ENCODE measurements around the gene HSPB9. TPM values are rescaled to one million over a fixed set of nuclear protein-coding genes. Genes with fewer than 3 reads are reported as not detected.

The HSPB9 gene
- total RNA-seq, 1 donor from 2014 or later = 1.2 TPM

GRCh38 chr17:42160531-42160910 is 37.9 kb downstream of the HSPB9 start:
- no peak for DNase-seq (ENCODE audit: extremely low spot score in 2 of 2)
- no peaks in the 10 kb centered on the region for H3K36me3 ChIP-seq

DNA sequence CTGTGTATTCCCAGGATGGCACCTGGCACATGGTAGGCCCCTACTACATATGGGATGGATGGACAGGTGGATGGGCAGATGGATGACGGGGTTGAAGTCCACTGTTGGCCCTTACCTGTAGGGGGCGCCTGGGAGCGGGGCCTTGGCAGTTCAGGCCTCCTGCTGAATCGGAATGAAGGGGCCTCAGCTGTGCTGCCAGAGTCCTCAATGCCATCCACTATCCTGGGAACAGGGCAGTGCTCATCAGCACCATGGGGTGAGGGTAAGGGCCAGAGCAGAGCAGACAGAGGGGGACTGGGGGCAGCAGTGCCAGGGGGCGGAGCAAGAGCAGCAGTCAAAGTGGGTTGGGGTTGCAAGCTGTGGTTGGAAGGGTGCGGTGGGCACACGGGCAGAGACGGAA is 40.5 kb downstream of the HSPB9 start:
- no peak overlapping the region for H3K27ac ChIP-seq
- no peaks in the 10 kb centered on the region for H3K4me1 ChIP-seq
- no peaks in the 10 kb centered on the region for H3K9me3 ChIP-seq
- DNase-seq (ENCODE audit: extremely low spot score in 2 of 2) = no peak
- no peak overlapping the region for H3K4me3 ChIP-seq
- H3K27me3 ChIP-seq = no peaks in the 10 kb centered on the region
- intact Hi-C loops (cut with DNase I) = no loop called here
- H3K36me3 ChIP-seq = no peaks in the 10 kb centered on the region
- no peak for TF ChIP-seq POLR2AphosphoS5 (IDR thresholded peaks at IDR 0.05; ENCODE audit: insufficient read depth in 1 of 2, low read depth in 1 of 2)
- TF ChIP-seq, protein P1, sequence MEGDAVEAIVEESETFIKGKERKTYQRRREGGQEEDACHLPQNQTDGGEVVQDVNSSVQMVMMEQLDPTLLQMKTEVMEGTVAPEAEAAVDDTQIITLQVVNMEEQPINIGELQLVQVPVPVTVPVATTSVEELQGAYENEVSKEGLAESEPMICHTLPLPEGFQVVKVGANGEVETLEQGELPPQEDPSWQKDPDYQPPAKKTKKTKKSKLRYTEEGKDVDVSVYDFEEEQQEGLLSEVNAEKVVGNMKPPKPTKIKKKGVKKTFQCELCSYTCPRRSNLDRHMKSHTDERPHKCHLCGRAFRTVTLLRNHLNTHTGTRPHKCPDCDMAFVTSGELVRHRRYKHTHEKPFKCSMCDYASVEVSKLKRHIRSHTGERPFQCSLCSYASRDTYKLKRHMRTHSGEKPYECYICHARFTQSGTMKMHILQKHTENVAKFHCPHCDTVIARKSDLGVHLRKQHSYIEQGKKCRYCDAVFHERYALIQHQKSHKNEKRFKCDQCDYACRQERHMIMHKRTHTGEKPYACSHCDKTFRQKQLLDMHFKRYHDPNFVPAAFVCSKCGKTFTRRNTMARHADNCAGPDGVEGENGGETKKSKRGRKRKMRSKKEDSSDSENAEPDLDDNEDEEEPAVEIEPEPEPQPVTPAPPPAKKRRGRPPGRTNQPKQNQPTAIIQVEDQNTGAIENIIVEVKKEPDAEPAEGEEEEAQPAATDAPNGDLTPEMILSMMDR (IDR thresholded peaks at IDR 0.05) = no peak
- no peak for TF ChIP-seq POLR2A (IDR thresholded peaks at IDR 0.05)

More at GRCh38 chr17:42160531-42160910, 37.9 kb downstream of the HSPB9 start:
- peaks cover 3% of the 10 kb centered on the region for H3K4me1 ChIP-seq
- TF ChIP-seq, protein P1 (IDR thresholded peaks at IDR 0.05) = no peak
- no peaks in the 10 kb centered on the region for H3K27me3 ChIP-seq
- H3K27ac ChIP-seq = no peak overlapping the region
- no peaks in the 10 kb centered on the region for H3K9me3 ChIP-seq
- H3K4me3 ChIP-seq = no peak overlapping the region
- intact Hi-C loops (cut with DNase I) = no loop called here

- intact Hi-C loops (cut with DNase I) = no loop called here
- DNase-seq (ENCODE audit: extremely low spot score in 2 of 2) = no peak
- H3K27me3 ChIP-seq = no peaks in the 10 kb centered on the region
- no peak overlapping the region for H3K4me3 ChIP-seq
- no peaks in the 10 kb centered on the region for H3K36me3 ChIP-seq
- TF ChIP-seq, protein P1 (IDR thresholded peaks at IDR 0.05) = no peak
- TF ChIP-seq POLR2A (IDR thresholded peaks at IDR 0.05) = no peak
- TF ChIP-seq POLR2AphosphoS5 (IDR thresholded peaks at IDR 0.05; ENCODE audit: insufficient read depth in 1 of 2, low read depth in 1 of 2) = no peak
- no peak overlapping the region for H3K27ac ChIP-seq
- H3K9me3 ChIP-seq = no peaks in the 10 kb centered on the region
- no peaks in the 10 kb centered on the region for H3K4me1 ChIP-seq
These were observed 41.2 kb downstream of the HSPB9 start for GRCh38 chr17:42163696-42164407.

DNA sequence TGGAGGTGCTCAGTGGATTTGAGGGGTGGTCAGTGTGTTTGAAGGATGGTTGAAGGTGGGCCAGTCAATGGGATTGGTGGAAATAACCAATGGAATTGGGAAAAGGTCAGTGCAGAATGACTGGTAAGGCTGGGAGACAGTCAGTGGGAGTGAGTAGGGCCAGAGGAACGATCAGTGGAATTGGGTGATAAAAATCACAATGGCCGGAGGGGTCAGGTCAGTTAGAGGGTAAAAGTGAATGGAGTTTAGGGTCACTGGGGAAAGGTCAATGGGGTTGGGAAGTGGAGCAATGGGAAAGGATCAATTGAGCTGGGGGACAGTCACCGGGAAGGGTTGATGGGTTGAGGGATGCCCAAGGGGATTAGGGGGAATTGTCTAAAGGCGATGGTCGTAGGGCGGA is 43.1 kb downstream of the HSPB9 start:
- H3K27me3 ChIP-seq = no peaks in the 10 kb centered on the region
- H3K4me1 ChIP-seq = no peaks in the 10 kb centered on the region
- TF ChIP-seq POLR2AphosphoS5 (IDR thresholded peaks at IDR 0.05; ENCODE audit: insufficient read depth in 1 of 2, low read depth in 1 of 2) = no peak
- TF ChIP-seq, protein P1 (IDR thresholded peaks at IDR 0.05) = no peak
- TF ChIP-seq POLR2A (IDR thresholded peaks at IDR 0.05) = no peak
- H3K9me3 ChIP-seq = no peaks in the 10 kb centered on the region
- intact Hi-C loops (cut with DNase I) = no loop called here
- H3K27ac ChIP-seq = no peak overlapping the region
- no peak for DNase-seq (ENCODE audit: extremely low spot score in 2 of 2)
- H3K36me3 ChIP-seq = no peaks in the 10 kb centered on the region
- H3K4me3 ChIP-seq = no peak overlapping the region

- DNase-seq (ENCODE audit: extremely low spot score in 2 of 2) = no peak
These were observed 43.7 kb downstream of the HSPB9 start for GRCh38 chr17:42166196-42166763.

More at GRCh38 chr17:42166196-42166763, 43.7 kb downstream of the HSPB9 start:
- no peaks in the 10 kb centered on the region for H3K27me3 ChIP-seq
- no peak overlapping the region for H3K27ac ChIP-seq
- TF ChIP-seq POLR2A (IDR thresholded peaks at IDR 0.05) = no peak
- TF ChIP-seq POLR2AphosphoS5 (IDR thresholded peaks at IDR 0.05; ENCODE audit: insufficient read depth in 1 of 2, low read depth in 1 of 2) = no peak
- TF ChIP-seq, protein P1 (IDR thresholded peaks at IDR 0.05) = no peak
- no peaks in the 10 kb centered on the region for H3K36me3 ChIP-seq
- intact Hi-C loops (cut with DNase I) = no loop called here
- H3K9me3 ChIP-seq = no peaks in the 10 kb centered on the region
- no peak overlapping the region for H3K4me3 ChIP-seq
- no peaks in the 10 kb centered on the region for H3K4me1 ChIP-seq

Measured in vagina (tissue), 2 donors.